GM12892 (cell line): ENCODE results near the gene OR9Q1.
"Not testable (repeated sequence)": the region's sequence is repeated elsewhere in the genome, so short reads cannot be mapped to it uniquely, and the experiment has no call there.

ENCODE experiments used
- POLR2A ChIP-seq: IDR thresholded peaks from 2 replicates; pipeline ENCODE4 v1.6.1; 2011; ENCODE audit warnings: low read depth, low read length, control low read depth
- POLR2AphosphoS5 ChIP-seq: IDR thresholded peaks from 2 replicates; pipeline ENCODE4 v1.6.1; 2011; ENCODE audit warnings: low read depth, low read length, control low read depth
- TAF1 ChIP-seq: IDR thresholded peaks from 2 replicates; pipeline ENCODE4 v1.6.1; 2011; ENCODE audit warnings: low read depth, mild to moderate bottlenecking, control low read depth, low read length, borderline replicate concordance

DNA sequence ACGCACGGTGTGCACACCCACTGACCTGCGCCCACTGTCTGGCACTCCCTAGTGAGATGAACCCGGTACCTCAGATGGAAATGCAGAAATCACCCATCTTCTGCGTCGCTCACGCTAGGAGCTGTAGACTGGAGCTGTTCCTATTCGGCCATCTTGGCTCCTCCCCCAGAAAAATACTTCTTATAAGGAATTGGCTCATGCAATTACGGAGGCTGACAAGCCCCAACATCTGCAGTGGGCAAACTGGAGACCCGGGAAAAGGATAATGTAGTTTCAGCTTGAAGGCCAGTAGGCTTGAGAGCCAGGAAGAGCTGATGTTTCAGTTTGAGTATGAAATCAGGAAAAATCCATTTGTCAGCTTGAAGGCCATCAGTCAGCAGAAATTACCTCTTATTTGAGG is 23.7 kb upstream of the OR9Q1 start:
- not testable (repeated sequence) for TF ChIP-seq TAF1, POLR2A, POLR2AphosphoS5
